Left hindlimb (tissue), 1 donor: ENCODE measurements around the gene LDLRAD3.

Source experiments
- DNase-seq: peaks from one replicate; pipeline ENCODE4 v3.0.0-alpha.2; 2018

LDLRAD3 gene

GRCh38 chr11:35962369-35963138 lies 18.7 kb downstream of the LDLRAD3 start:
- DNase-seq, result no peak

DNA sequence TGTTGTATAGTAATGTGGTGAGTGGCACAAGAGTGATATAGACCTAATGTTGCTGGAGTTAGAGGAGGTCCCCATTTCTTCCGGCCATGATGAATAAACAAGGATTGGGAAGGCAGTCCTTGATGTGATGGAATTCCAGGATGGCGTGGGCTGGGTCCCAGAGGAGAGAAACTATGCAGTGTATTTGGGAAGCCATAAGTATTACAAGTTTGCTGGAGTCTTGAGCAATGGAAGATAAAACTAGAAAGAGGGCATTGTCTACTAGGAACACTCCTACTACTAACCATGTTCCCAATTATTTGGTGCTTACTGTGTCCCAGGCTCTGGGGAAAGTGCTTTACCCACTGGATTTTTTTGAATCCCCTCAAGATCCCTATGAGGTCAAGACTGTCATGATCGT lies 20.0 kb downstream of the LDLRAD3 start:
- DNase-seq, result no peak

DNA sequence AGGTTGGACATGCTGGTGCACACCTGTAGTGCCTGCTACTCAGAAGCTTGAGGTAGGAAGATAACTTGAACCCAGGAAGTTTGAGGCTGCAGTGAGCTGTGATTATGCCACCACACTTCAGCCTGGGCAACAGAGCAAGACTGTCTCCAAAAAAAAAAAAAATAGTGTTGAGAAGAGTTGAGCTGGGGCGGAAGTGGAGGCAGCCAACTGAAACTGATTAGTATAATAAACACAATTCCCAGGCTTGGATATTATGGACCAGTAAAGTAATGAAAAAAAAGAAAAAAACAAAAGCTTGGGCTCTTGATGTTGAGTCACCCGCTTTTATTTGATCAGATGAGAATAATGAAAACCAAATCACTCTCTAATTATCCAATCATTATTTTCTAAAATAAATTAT lies 21.0 kb downstream of the LDLRAD3 start:
- no peak for DNase-seq

- no peak for DNase-seq
Observed at GRCh38 chr11:35967042-35967441, 23.2 kb downstream of the LDLRAD3 start.

DNA sequence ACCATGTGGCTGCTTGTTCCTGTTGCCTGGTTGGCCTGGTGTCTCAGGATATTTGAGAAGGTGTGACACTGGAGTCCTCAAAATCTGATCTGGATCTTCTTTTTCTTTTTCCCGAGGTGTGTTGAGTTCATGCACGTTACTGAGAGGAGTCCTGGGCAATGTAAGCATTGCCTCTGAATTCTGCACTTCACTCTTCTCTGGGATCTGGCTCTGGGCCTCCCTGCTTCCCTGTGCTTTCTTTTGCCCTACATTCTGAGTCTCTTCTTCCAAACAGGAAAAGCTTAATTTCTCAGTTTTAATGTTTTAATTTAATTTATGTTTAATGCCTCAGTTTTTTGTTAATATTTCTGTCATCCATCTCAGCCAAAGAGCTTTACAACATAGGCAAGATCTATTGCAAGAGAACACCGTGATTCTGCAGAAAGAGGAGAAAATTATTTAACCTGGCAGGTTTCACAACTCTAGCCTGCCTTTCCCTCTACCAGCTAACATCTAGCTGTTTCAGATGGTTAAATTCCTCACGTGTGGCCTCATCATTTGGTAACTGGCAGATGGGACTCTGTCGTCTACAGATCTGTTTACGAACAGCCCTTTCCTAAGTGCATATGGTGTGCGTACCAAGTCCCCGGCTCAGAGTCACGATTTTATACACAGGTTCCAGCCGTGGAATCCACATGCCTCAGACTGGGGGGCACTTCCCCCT lies 24.7 kb downstream of the LDLRAD3 start:
- no peak for DNase-seq

GRCh38 chr11:35969089-35970042 lies 25.5 kb downstream of the LDLRAD3 start:
- DNase-seq, result no peak

- DNase-seq, result no peak
Observed at GRCh38 chr11:35970445-35970844, 26.6 kb downstream of the LDLRAD3 start.

DNA sequence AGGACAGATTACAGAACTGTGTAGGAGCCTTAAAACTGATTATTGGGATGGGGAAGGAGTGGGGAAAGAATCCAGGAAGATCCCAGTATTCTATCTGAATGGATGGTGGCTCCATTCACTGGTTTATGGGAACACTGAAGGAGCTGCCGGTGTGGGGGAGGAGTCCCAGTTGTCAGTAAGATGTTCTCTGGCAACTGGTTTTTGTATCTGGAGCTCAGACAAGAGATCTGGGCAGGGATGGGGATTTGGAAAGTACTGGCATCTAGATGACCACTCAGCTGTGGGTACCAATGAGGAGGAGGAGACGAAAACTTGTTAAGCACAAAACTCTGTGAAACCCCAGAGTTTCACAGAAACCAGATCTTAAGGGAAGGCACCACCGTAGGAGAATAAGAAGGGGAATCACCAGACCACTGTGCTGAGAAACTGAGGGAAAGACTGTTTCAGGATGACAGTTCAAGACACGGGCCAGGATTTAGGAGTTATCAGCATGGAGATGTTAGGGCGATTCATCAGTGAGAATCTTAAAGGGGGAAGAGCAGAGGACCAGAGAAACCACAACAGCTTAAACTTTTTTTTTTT lies 28.1 kb downstream of the LDLRAD3 start:
- DNase-seq, result no peak

- DNase-seq, result no peak
Observed at GRCh38 chr11:35974882-35975589, 31.2 kb downstream of the LDLRAD3 start.

GRCh38 chr11:35976434-35976833 lies 32.6 kb downstream of the LDLRAD3 start:
- no peak for DNase-seq

GRCh38 chr11:35978183-35978582 lies 34.3 kb downstream of the LDLRAD3 start:
- DNase-seq, result no peak

GRCh38 chr11:35978891-35979290 lies 35.0 kb downstream of the LDLRAD3 start:
- DNase-seq, result no peak

GRCh38 chr11:35980686-35981390 lies 37.0 kb downstream of the LDLRAD3 start:
- DNase-seq, result peak; percentile 58

GRCh38 chr11:35981581-35981980 lies 37.7 kb downstream of the LDLRAD3 start:
- DNase-seq, result no peak

GRCh38 chr11:35982061-35982460 lies 38.2 kb downstream of the LDLRAD3 start:
- DNase-seq, result no peak

- DNase-seq, result no peak
Observed at GRCh38 chr11:35983981-35984380, 40.1 kb downstream of the LDLRAD3 start.

- no peak for DNase-seq
Observed at GRCh38 chr11:35986947-35987346, 43.1 kb downstream of the LDLRAD3 start.

- DNase-seq, result no peak
Observed at GRCh38 chr11:35990170-35990569, 46.3 kb downstream of the LDLRAD3 start.

- no peak for DNase-seq
Observed at GRCh38 chr11:35990816-35991215, 47.0 kb downstream of the LDLRAD3 start.

- DNase-seq, result no peak
Observed at GRCh38 chr11:35992548-35992947, 48.7 kb downstream of the LDLRAD3 start.

DNA sequence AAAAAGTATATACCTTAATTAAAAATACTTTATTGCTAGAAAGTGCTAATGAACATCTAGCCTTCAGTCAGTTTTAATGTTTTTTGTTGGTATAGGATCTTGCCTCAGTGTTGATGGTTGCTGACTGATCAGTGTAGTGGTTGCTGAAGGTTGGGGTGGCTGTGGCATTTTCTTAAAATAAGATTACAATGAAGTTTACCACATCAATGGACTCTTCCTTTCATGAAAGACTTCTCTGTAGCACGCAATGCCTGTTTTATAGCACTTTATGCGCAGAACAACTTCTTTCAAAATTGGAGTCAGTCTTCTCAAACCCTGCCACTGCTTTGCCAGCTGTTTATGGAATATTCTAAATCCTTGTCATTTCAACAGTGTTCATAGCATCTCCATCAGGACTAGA lies 50.6 kb downstream of the LDLRAD3 start:
- DNase-seq, result no peak
